OCI-LY7 (cell line): ENCODE measurements around the gene FBN1. TPM values are rescaled to one million over a fixed set of nuclear protein-coding genes. Genes with fewer than 3 reads are reported as not detected.

Experiments used
- BruUV-seq: library from RNA; stranded (reverse); fragments of 400-500 nt; replicated peaks from 2 replicates; lab custom pipeline; 2021; lab: Mats Ljungman, UMichigan
- CTCF ChIA-PET: fragments of 300-600 bp; sonication (Branson Sonifier 250); formaldehyde crosslinking; loops from one replicate; lab custom pipeline; 2022; ENCODE audit warnings: antibody characterized with exemption; ENCODE audit not compliant: unreplicated experiment; lab: Charles Lee
- POLR2A ChIA-PET: fragments of 300-600 bp; sonication (Branson Sonifier 250); formaldehyde crosslinking; loops from one replicate; lab custom pipeline; 2022; ENCODE audit warnings: antibody characterized with exemption; lab: Charles Lee
- DNase-seq: peaks from one replicate; pipeline ENCODE4 v3.0.0-alpha.2; 2015; ENCODE audit warnings: low spot score
- H2AFZ ChIP-seq: fragments of 200-600 bp; sonication (generic), shearing (Covaris generic); 2 replicates; pipeline ENCODE4 v1.6.1; 2014; ENCODE audit warnings: mild to moderate bottlenecking, antibody characterized with exemption, low read length, moderate library complexity
- H3K27ac ChIP-seq: fragments of 200-600 bp; sonication (generic); 2 replicates; pipeline ENCODE4 v1.5.1; 2014; ENCODE audit warnings: mixed run types, low read depth, mild to moderate bottlenecking, moderate library complexity, low read length, inconsistent platforms; ENCODE audit not compliant: poor library complexity, severe bottlenecking
- H3K36me3 ChIP-seq: fragments of 200-600 bp; sonication (generic); 2 replicates; pipeline ENCODE4 v1.6.1; 2014; ENCODE audit warnings: mild to moderate bottlenecking, antibody characterized with exemption, low read length, moderate library complexity, mixed read lengths; ENCODE audit not compliant: insufficient read depth
- H3K4me1 ChIP-seq: fragments of 200-600 bp; sonication (generic); 2 replicates; pipeline ENCODE4 v1.5.1; 2014; ENCODE audit warnings: mild to moderate bottlenecking, low read length; ENCODE audit not compliant: insufficient read depth, poor library complexity, severe bottlenecking
- H3K4me2 ChIP-seq: fragments of 200-600 bp; sonication (generic); 2 replicates; pipeline ENCODE4 v1.6.1; 2014; ENCODE audit warnings: mild to moderate bottlenecking, low read length
- H3K4me3 ChIP-seq: fragments of 200-600 bp; sonication (generic); 2 replicates; pipeline ENCODE4 v1.5.1; 2014; ENCODE audit warnings: mild to moderate bottlenecking, low read depth, low read length; ENCODE audit not compliant: poor library complexity, severe bottlenecking
- H3K79me2 ChIP-seq: fragments of 200-600 bp; sonication (generic); 2 replicates; pipeline ENCODE4 v1.6.1; 2016; ENCODE audit warnings: low read depth, mild to moderate bottlenecking, low read length, moderate library complexity, mixed read lengths; ENCODE audit not compliant: insufficient read depth
- H3K9me2 ChIP-seq: fragments of 200-600 bp; sonication (generic); 2 replicates; pipeline ENCODE4 v1.6.1; 2016; ENCODE audit warnings: mild to moderate bottlenecking, low read length, mixed read lengths; ENCODE audit not compliant: insufficient read depth
- H3K9me3 ChIP-seq: fragments of 200-600 bp; sonication (generic); 2 replicates; pipeline ENCODE4 v1.6.1; 2014; ENCODE audit warnings: mild to moderate bottlenecking, mixed run types, low read length, mixed read lengths
- H4K20me1 ChIP-seq: fragments of 200-600 bp; sonication (generic); 2 replicates; pipeline ENCODE4 v1.6.1; 2014; ENCODE audit warnings: mild to moderate bottlenecking, antibody characterized with exemption, low read length, moderate library complexity, mixed read lengths; ENCODE audit not compliant: insufficient read depth
- CTCF ChIP-seq: fragments of 200-600 bp; sonication (generic); conservative IDR thresholded peaks from 2 replicates; pipeline ENCODE4 v1.5.1; 2014; ENCODE audit warnings: mild to moderate bottlenecking, antibody characterized with exemption, low read length, moderate library complexity, mixed read lengths
- EZH2phosphoT487 ChIP-seq: fragments of 200-600 bp; sonication (generic); IDR thresholded peaks from 2 replicates; pipeline ENCODE4 v1.6.1; 2018; ENCODE audit warnings: low read depth, borderline replicate concordance, mild to moderate bottlenecking, mixed run types, antibody characterized with exemption, low read length, moderate library complexity, mixed read lengths
- intact Hi-C: fragments of 100-400 bp; cut with micrococcal nuclease; formaldehyde crosslinking; loops from one replicate; pipeline ENCODE4 v1.10.0; 2022; ENCODE audit not compliant: unreplicated experiment
- total RNA-seq, 2 experiments: library from RNA; depleted of rRNA in 1 of 2; stranded (reverse); fragments of >200 nt in 1 of 2; shearing (Covaris generic) in 1 of 2; gene quantifications; 2 replicates each; pipeline ENCODE4 v1.2.3, GENCODE V29; 2014 to 2022

Gene FBN1
- total RNA-seq, 2 experiments from 2014 or later: 0.68 to 1.0 TPM

GRCh38 chr15:48596841-48597240 lies 48.7 kb downstream of the FBN1 start:
- TF ChIP-seq EZH2phosphoT487 (no peak), CTCF (no peak)
- no peak for DNase-seq
- no peaks in the 10 kb centered on the region for H3K4me1 ChIP-seq
- no peak overlapping the region for H3K4me2 ChIP-seq
- H3K27ac ChIP-seq: no peak overlapping the region
- BruUV-seq: no TSS peak
- no peaks in the 10 kb centered on the region for H3K9me2 ChIP-seq
- intact Hi-C loops: no loop called here
- H3K79me2 ChIP-seq: no peaks in the 10 kb centered on the region
- H4K20me1 ChIP-seq: no peaks in the 10 kb centered on the region
- H3K4me3 ChIP-seq: no peak overlapping the region
- CTCF ChIA-PET: no interaction called here
- POLR2A ChIA-PET: no interaction called here
- no peak overlapping the region for H2AFZ ChIP-seq
- H3K9me3 ChIP-seq: no peaks in the 10 kb centered on the region
- H3K36me3 ChIP-seq: no peaks in the 10 kb centered on the region

DNA sequence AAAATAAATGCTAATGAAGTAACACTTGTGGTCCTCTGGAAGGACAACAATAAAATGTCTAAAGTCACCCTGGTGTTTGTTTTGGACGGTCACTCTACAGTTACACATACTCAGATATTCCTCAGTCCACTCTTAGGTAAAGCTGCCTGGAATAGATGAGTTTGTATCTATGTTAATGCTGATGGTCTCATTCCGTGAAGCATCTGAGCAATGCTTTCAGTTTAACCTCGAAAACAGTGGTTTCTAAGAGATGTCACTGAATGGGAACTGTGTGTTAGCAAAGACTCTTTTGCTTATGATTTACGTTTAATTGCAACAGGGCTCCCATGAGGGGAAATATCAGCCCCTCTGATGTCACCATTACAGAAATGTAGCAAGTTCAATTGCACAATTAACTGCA lies 49.1 kb downstream of the FBN1 start:
- no peak overlapping the region for H2AFZ ChIP-seq
- H3K79me2 ChIP-seq: no peaks in the 10 kb centered on the region
- no peaks in the 10 kb centered on the region for H3K4me1 ChIP-seq
- H3K9me3 ChIP-seq: no peaks in the 10 kb centered on the region
- ChIA-PET CTCF (no interaction called here), POLR2A (interaction anchor here (0.7 kb wide), 1 partner anchor 8 kb away, joined by 3 read pairs; no protein-coding TSS in a partner anchor)
- no peak overlapping the region for H3K27ac ChIP-seq
- DNase-seq: no peak
- BruUV-seq: no TSS peak
- no peaks in the 10 kb centered on the region for H4K20me1 ChIP-seq
- intact Hi-C loops: no loop called here
- H3K4me3 ChIP-seq: no peak overlapping the region
- H3K9me2 ChIP-seq: no peaks in the 10 kb centered on the region
- no peaks in the 10 kb centered on the region for H3K36me3 ChIP-seq
- no peak overlapping the region for H3K4me2 ChIP-seq
- TF ChIP-seq CTCF (no peak), EZH2phosphoT487 (no peak)

- Histone ChIP-seq H3K27ac (no peak overlapping the region), H2AFZ (no peak overlapping the region), H3K9me3 (no peaks in the 10 kb centered on the region), H3K4me3 (no peak overlapping the region), H3K36me3 (no peaks in the 10 kb centered on the region), H3K4me1 (no peaks in the 10 kb centered on the region), H3K4me2 (no peak overlapping the region), H3K79me2 (no peaks in the 10 kb centered on the region), H3K9me2 (no peaks in the 10 kb centered on the region), H4K20me1 (no peaks in the 10 kb centered on the region)
- no peak for DNase-seq
- intact Hi-C loops: no loop called here
- TF ChIP-seq CTCF: no peak
- TF ChIP-seq EZH2phosphoT487: no peak
- BruUV-seq: no TSS peak
- CTCF ChIA-PET: no interaction called here
- POLR2A ChIA-PET: interaction anchor here (0.7 kb wide), 1 partner anchor 9 kb away, joined by 3 read pairs; no protein-coding TSS in a partner anchor
Measured at GRCh38 chr15:48595981-48596380, 49.5 kb downstream of the FBN1 start.
